ENCODE data around the gene GRID1. TPM values are rescaled to one million over a fixed set of nuclear protein-coding genes. Genes with fewer than 3 reads are reported as not detected.

Gene GRID1
- total RNA-seq, 4 donors from 2014 or later: 0.35 to 10.7 (median 1.3) TPM

DNA sequence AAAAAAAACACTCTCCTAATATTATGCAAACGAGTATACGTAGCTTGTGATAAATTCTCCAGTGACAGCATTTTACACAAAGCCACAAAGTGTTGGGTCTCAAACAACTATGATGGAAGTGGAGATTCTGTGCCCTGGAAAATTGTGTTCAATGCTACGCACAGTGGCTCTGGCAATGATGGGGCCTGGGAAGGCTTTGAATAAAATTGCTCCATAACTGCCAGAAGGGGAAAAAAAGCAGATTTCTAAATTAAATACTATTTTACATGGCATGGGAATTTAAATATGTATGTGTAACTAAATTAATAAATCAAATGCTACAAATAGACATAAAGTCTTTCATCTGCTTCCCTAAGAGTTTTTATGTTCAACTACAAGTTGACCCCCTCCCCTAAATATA is 306.7 kb downstream of the GRID1 start:
- Histone ChIP-seq H3K9me3 (no peaks in the 10 kb centered on the region), H3K4me3 (no peak overlapping the region), H3K4me1 (no peaks in the 10 kb centered on the region), H3K27me3 (no peaks in the 10 kb centered on the region), H3K27ac (no peak overlapping the region), H3K36me3 (no peaks in the 10 kb centered on the region)
- DNase-seq: no peak
- TF ChIP-seq, protein P1, sequence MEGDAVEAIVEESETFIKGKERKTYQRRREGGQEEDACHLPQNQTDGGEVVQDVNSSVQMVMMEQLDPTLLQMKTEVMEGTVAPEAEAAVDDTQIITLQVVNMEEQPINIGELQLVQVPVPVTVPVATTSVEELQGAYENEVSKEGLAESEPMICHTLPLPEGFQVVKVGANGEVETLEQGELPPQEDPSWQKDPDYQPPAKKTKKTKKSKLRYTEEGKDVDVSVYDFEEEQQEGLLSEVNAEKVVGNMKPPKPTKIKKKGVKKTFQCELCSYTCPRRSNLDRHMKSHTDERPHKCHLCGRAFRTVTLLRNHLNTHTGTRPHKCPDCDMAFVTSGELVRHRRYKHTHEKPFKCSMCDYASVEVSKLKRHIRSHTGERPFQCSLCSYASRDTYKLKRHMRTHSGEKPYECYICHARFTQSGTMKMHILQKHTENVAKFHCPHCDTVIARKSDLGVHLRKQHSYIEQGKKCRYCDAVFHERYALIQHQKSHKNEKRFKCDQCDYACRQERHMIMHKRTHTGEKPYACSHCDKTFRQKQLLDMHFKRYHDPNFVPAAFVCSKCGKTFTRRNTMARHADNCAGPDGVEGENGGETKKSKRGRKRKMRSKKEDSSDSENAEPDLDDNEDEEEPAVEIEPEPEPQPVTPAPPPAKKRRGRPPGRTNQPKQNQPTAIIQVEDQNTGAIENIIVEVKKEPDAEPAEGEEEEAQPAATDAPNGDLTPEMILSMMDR (IDR thresholded peaks at IDR 0.05): no peak
- no peak for TF ChIP-seq POLR2A (IDR thresholded peaks at IDR 0.05)

DNA sequence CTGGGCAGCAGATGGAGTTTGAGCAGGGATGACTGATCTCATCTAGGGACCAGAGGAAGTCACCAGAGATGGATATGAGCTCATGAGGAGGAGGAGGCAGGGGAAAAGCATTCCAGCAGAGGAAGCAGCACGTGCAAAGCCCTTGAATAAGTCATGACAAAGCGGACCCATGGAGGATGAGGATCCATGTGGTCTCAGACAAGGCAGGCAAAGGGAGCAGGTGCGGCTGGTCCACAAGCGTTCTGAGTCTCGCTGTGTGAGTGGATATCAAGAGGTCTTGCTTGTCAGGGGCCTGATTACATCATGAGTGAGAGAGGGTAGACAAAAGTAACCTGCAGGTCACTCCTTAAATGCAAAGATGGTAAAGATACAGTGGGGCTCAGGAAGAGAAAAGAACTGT is 307.6 kb downstream of the GRID1 start:
- Histone ChIP-seq H3K36me3 (no peaks in the 10 kb centered on the region), H3K4me1 (no peaks in the 10 kb centered on the region), H3K4me3 (no peak overlapping the region), H3K27me3 (no peaks in the 10 kb centered on the region), H3K27ac (no peak overlapping the region), H3K9me3 (no peaks in the 10 kb centered on the region)
- DNase-seq: no peak
- TF ChIP-seq POLR2A (IDR thresholded peaks at IDR 0.05): no peak
- TF ChIP-seq, protein P1 (IDR thresholded peaks at IDR 0.05): no peak

DNA sequence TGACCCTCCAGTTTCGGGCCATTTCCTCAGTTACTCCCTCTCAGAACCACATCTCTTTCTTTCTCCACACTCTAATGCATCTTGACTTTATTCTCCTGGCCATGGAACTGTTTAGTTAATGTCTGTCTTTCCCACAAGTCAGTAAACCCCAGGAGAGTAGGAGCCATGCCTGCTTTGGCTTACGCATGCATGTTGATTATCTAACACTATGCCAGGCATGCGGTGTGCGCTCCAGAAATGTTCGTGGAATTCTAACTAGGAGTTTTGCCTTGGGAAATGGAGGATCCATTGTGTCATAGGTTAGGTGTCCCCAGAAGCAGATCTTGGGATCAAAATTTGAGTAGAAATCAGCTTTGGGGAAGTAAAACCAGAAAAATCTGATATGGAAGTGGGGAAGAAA is 308.9 kb downstream of the GRID1 start:
- Histone ChIP-seq H3K4me3 (no peak overlapping the region), H3K27ac (no peak overlapping the region), H3K27me3 (no peaks in the 10 kb centered on the region), H3K4me1 (no peaks in the 10 kb centered on the region), H3K9me3 (no peaks in the 10 kb centered on the region), H3K36me3 (no peaks in the 10 kb centered on the region)
- no peak for TF ChIP-seq POLR2A (IDR thresholded peaks at IDR 0.05)
- TF ChIP-seq, protein P1 (IDR thresholded peaks at IDR 0.05): no peak
- no peak for DNase-seq

DNA sequence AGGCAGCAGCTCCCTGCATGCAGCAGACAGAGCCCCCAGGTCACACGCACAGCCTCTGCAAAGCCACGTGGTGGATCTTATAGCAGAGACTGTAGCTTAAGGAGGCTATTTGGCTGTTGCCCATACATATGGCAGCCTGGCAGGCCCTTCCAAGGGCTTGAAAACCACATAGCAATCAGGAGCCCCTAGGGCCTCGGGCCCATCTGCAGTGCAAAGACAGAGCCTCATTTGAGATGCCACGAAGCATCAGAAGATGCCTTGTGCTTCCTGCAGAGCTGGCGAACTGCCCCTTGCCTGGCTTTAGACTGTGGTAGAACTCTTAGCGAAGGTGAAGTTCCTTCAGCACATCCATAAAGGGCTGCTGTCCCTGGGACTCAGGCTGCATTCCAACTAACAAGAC is 309.9 kb downstream of the GRID1 start:
- Histone ChIP-seq H3K9me3 (no peaks in the 10 kb centered on the region), H3K4me1 (no peaks in the 10 kb centered on the region), H3K27ac (no peak overlapping the region), H3K36me3 (no peaks in the 10 kb centered on the region), H3K4me3 (no peak overlapping the region), H3K27me3 (no peaks in the 10 kb centered on the region)
- TF ChIP-seq POLR2A (IDR thresholded peaks at IDR 0.05): no peak
- TF ChIP-seq, protein P1 (IDR thresholded peaks at IDR 0.05): no peak
- DNase-seq: no peak

DNA sequence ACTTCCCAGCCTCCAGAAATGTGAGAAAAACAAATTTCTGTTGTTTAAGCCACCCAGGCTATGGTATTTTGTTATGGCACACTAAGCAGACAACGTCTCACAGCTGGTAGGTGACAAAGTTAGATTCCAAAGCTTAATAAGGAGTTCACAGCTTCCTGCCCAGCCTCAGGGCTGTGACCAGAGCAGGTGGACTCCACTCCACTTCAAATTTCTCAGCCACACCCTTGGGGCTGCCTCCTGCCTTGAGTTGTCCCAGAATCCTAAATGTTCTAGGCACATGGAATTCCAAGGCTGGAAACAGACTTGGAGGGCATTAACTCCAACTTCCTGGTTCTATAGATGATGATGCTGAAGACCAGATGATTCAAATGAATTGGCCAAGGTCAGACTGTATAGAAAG is 310.7 kb downstream of the GRID1 start:
- Histone ChIP-seq H3K4me1 (no peaks in the 10 kb centered on the region), H3K27me3 (no peaks in the 10 kb centered on the region), H3K27ac (no peak overlapping the region), H3K4me3 (no peak overlapping the region), H3K9me3 (no peaks in the 10 kb centered on the region), H3K36me3 (no peaks in the 10 kb centered on the region)
- DNase-seq: no peak
- no peak for TF ChIP-seq POLR2A (IDR thresholded peaks at IDR 0.05)
- TF ChIP-seq, protein P1 (IDR thresholded peaks at IDR 0.05): no peak

DNA sequence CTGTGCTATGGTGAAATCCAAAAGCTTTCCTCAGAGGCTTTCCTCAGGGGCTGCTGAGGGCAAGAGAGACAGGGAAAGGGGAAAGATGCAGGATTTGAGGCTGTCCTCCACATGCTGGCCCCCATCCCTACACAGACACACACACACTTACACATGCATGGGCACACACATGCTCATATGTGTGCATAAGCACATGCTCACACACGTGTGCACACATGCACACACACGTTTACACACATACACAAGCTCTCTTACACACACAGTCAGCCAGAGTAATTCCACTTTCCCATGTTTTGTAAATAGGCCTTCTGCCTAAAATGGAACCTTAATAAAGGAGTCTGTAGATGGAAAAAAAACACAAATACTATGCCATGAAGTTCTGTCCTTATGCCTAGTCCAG is 312.9 kb downstream of the GRID1 start:
- Histone ChIP-seq H3K4me1 (no peaks in the 10 kb centered on the region), H3K9me3 (no peaks in the 10 kb centered on the region), H3K36me3 (no peaks in the 10 kb centered on the region), H3K4me3 (no peak overlapping the region), H3K27ac (no peak overlapping the region), H3K27me3 (no peaks in the 10 kb centered on the region)
- no peak for TF ChIP-seq POLR2A (IDR thresholded peaks at IDR 0.05)
- TF ChIP-seq, protein P1 (IDR thresholded peaks at IDR 0.05): no peak
- no peak for DNase-seq

All from Peyer's patch (tissue), 4 donors.